Testis (tissue), 3 donors: ENCODE results near the gene SLC13A5. TPM values are rescaled to one million over a fixed set of nuclear protein-coding genes. Genes with fewer than 3 reads are reported as not detected.

Source experiments
- DNase-seq: peaks from one replicate; pipeline ENCODE4 v3.0.0-alpha.2; 2019
- H3K27ac ChIP-seq, 2 donors: fragments of 200-600 bp; sonication (generic); one replicate each; pipeline ENCODE4 v1.5.1; 2019
- H3K27me3 ChIP-seq: fragments of 200-600 bp; sonication (generic); one replicate; pipeline ENCODE4 v1.5.1; 2019
- H3K36me3 ChIP-seq: fragments of 200-600 bp; sonication (generic); one replicate; pipeline ENCODE4 v1.5.1; 2017; ENCODE audit warnings: low read depth; ENCODE audit errors: missing control alignments
- H3K4me1 ChIP-seq: fragments of 200-600 bp; sonication (generic); one replicate; pipeline ENCODE4 v1.5.1; 2019
- H3K4me3 ChIP-seq, 2 donors: fragments of 200-600 bp; sonication (generic); one replicate each; pipeline ENCODE4 v1.5.1; 2017 to 2019
- H3K9me3 ChIP-seq: fragments of 200-600 bp; sonication (generic); one replicate; pipeline ENCODE4 v1.5.1; 2017
- CTCF ChIP-seq, 3 experiments: fragments of 450-650 bp in 2 of 3; fragments of 200-600 bp in 1 of 3; sonication (generic) in 1 of 3; IDR thresholded peaks; one replicate each; pipeline ENCODE4 v1.5.1; 2016 to 2019; ENCODE audit warnings: antibody characterized with exemption in 3 of 3, mild to moderate bottlenecking in 2 of 3, moderate library complexity in 1 of 3
- POLR2A ChIP-seq: fragments of 450-650 bp; IDR thresholded peaks from one replicate; pipeline ENCODE4 v1.6.1; 2017; ENCODE audit warnings: antibody characterized with exemption, mild to moderate bottlenecking, moderate library complexity
- WGBS, 2 donors: methylation state at CpG; one replicate each; pipeline ENCODE4 v1.1.5; 2018; 5-methylcytosine and 5-hydroxymethylcytosine counted together
- intact Hi-C: fragments of 100-400 bp; cut with DNase I; formaldehyde crosslinking; loops from one replicate; pipeline ENCODE4 v1.15.1; 2023; ENCODE audit warnings: low total_unique reads
- polyA plus RNA-seq: library from polyadenylated mRNA; stranded (reverse); fragments of 350-450 nt; fragmentation: Illumina TruSeq; extraction: RNeasy Lipid Tissue Mini Kit (QIAGEN cat#74804); gene quantifications from one replicate; pipeline ENCODE4 v1.2.3, GENCODE V29; 2014; ENCODE audit warnings: low read depth, low replicate concordance; ENCODE audit not compliant: insufficient read depth
- total RNA-seq, 2 donors: library from RNA; depleted of rRNA; stranded (reverse); fragments of >200 nt; gene quantifications; one replicate each; pipeline ENCODE4 v1.2.3, GENCODE V29; 2016

SLC13A5 gene
- total and polyA plus RNA-seq, 3 donors from 2014 or later: 3.1 to 13.0 (median 3.3) TPM

GRCh38 chr17:6669479-6670212 lies 43.5 kb downstream of the SLC13A5 start:
- intact Hi-C loops: loop anchor here (10.0 kb wide), 1 partner anchor 335 kb away; no protein-coding TSS in a partner anchor
- H3K27ac ChIP-seq: no peak overlapping the region

GRCh38 chr17:6668727-6669425 lies 44.3 kb downstream of the SLC13A5 start:
- WGBS, 2 donors: 55 to 69% methylated on average over 13 to 14 of the region's 14 CpGs
- Histone ChIP-seq H3K27ac (no peak overlapping the region), H3K9me3 (no peaks in the 10 kb centered on the region), H3K4me1 (no peaks in the 10 kb centered on the region), H3K36me3 (no peaks in the 10 kb centered on the region), H3K27me3 (no peaks in the 10 kb centered on the region), H3K4me3 (no peak overlapping the region)
- no peak for DNase-seq
- intact Hi-C loops: loop anchor here (10.0 kb wide), 1 partner anchor 336 kb away; no protein-coding TSS in a partner anchor
- TF ChIP-seq POLR2A (no peak), CTCF (IDR thresholded peaks at IDR 0.05) (no peak)

More at GRCh38 chr17:6669479-6670212, 43.5 kb downstream of the SLC13A5 start:
- TF ChIP-seq CTCF (IDR thresholded peaks at IDR 0.05) (no peak), POLR2A (no peak)
- no peak for DNase-seq
- Histone ChIP-seq H3K27me3 (no peaks in the 10 kb centered on the region), H3K4me1 (no peaks in the 10 kb centered on the region), H3K9me3 (no peaks in the 10 kb centered on the region), H3K4me3 (no peak overlapping the region), H3K36me3 (no peaks in the 10 kb centered on the region)
- WGBS, 2 donors: 86 to 89% methylated on average over 9 to 10 of the region's 10 CpGs

- no peak overlapping the region for H3K27ac ChIP-seq
- no peaks in the 10 kb centered on the region for H3K36me3 ChIP-seq
- DNase-seq: no peak
- 87 to 93% methylated on average over 17 of the region's 17 CpGs for WGBS, 2 donors
- H3K27me3 ChIP-seq: no peaks in the 10 kb centered on the region
- no peaks in the 10 kb centered on the region for H3K9me3 ChIP-seq
- TF ChIP-seq POLR2A (no peak), CTCF (IDR thresholded peaks at IDR 0.05) (no peak)
- H3K4me3 ChIP-seq: no peak overlapping the region
- intact Hi-C loops: loop anchor here (10.0 kb wide), 1 partner anchor 337 kb away; no protein-coding TSS in a partner anchor
- H3K4me1 ChIP-seq: no peaks in the 10 kb centered on the region
Observed at GRCh38 chr17:6668219-6668618, 45.0 kb downstream of the SLC13A5 start.

GRCh38 chr17:6667516-6667915 lies 45.7 kb downstream of the SLC13A5 start:
- Histone ChIP-seq H3K27me3 (no peaks in the 10 kb centered on the region), H3K36me3 (no peaks in the 10 kb centered on the region), H3K9me3 (no peaks in the 10 kb centered on the region), H3K27ac (no peak overlapping the region), H3K4me3 (no peak overlapping the region), H3K4me1 (no peaks in the 10 kb centered on the region)
- WGBS, 2 donors: 74 to 76% methylated on average over 6 of the region's 6 CpGs
- TF ChIP-seq CTCF (IDR thresholded peaks at IDR 0.05) (no peak), POLR2A (no peak)
- DNase-seq: no peak
- intact Hi-C loops: loop anchor here (10.0 kb wide), 1 partner anchor 337 kb away; no protein-coding TSS in a partner anchor
